H1 (cell line): ENCODE measurements around the gene RRP12. TPM values are rescaled to one million over a fixed set of nuclear protein-coding genes. Genes with fewer than 3 reads are reported as not detected.

Experiments
- ASH2L ChIP-seq: fragments of 200-600, 300-600 bp; sonication (generic); IDR thresholded peaks from one replicate; pipeline ENCODE4 v1.7.1; 2017; ENCODE audit warnings: low read length
- BACH1 ChIP-seq: IDR thresholded peaks from 2 replicates; pipeline ENCODE4 v1.6.1; 2012; ENCODE audit warnings: low read length, improper control_type of control experiment
- CHD2 ChIP-seq: IDR thresholded peaks from 2 replicates; pipeline ENCODE4 v1.6.1; 2012; ENCODE audit warnings: low read length, improper control_type of control experiment
- E2F6 ChIP-seq: IDR thresholded peaks from 2 replicates; pipeline ENCODE4 v1.6.1; 2012; ENCODE audit warnings: inconsistent platforms
- EGR1 ChIP-seq: IDR thresholded peaks from 2 replicates; pipeline ENCODE4 v1.6.1; 2011; ENCODE audit warnings: low read depth, low read length, borderline replicate concordance
- JUND ChIP-seq: IDR thresholded peaks from 2 replicates; pipeline ENCODE4 v1.6.1; 2011; ENCODE audit warnings: mild to moderate bottlenecking, improper control_type of control experiment, low read length
- KDM4A ChIP-seq: IDR thresholded peaks from one replicate; pipeline ENCODE4 v1.7.1; 2012; ENCODE audit warnings: low read depth, mild to moderate bottlenecking, moderate library complexity, low read length, inconsistent platforms; ENCODE audit not compliant: severe bottlenecking
- MAFK ChIP-seq: IDR thresholded peaks from 2 replicates; pipeline ENCODE4 v1.6.1; 2012; ENCODE audit warnings: low read depth, mild to moderate bottlenecking, improper control_type of control experiment, low read length
- NRF1 ChIP-seq: IDR thresholded peaks from 2 replicates; pipeline ENCODE4 v1.6.1; 2011; ENCODE audit warnings: mild to moderate bottlenecking, low read depth, low read length, improper control_type of control experiment
- PHF8 ChIP-seq: fragments of 200-600 bp; sonication (generic); conservative IDR thresholded peaks from 2 replicates; pipeline ENCODE4 v1.7.1; 2012; ENCODE audit warnings: low read depth, mild to moderate bottlenecking, inconsistent platforms, low read length, moderate library complexity
- POLR2AphosphoS5 ChIP-seq: IDR thresholded peaks from 2 replicates; pipeline ENCODE4 v1.6.1; 2011; ENCODE audit warnings: low read depth, low read length
- RAD21 ChIP-seq, 2 experiments: IDR thresholded peaks in 1 of 2; conservative IDR thresholded peaks in 1 of 2; 2 replicates each; pipeline ENCODE4 v1.6.1; 2011; ENCODE audit warnings: low read depth in 2 of 2, low read length in 2 of 2, improper control_type of control experiment in 1 of 2, inconsistent platforms in 1 of 2, mild to moderate bottlenecking in 1 of 2, moderate library complexity in 1 of 2
- TBP ChIP-seq: IDR thresholded peaks from 2 replicates; pipeline ENCODE4 v1.6.1; 2011; ENCODE audit warnings: low read depth, low read length, improper control_type of control experiment
- polyA plus RNA-seq, 7 experiments: library from polyadenylated mRNA; depleted of rRNA in 3 of 7; stranded (reverse) in 5 of 7; unstranded in 2 of 7; fragments of >200 nt in 5 of 7; fragments of 200-250 nt in 2 of 7; gene quantifications; 1 replicate in 5 of 7; 2 replicates in 1 of 7; 4 replicates in 1 of 7; pipeline versions ENCODE4 v1.2.1 to v1.2.3, GENCODE V29; 2011 to 2013; ENCODE audit warnings: missing spikeins in 2 of 7, mixed read lengths in 2 of 7
- total RNA-seq: library from RNA; stranded (reverse); fragmentation: NEBNext Ultra II Directional; extraction: Animal tissue kit (Norgen Biotek cat#: 25700); gene quantifications from 2 replicates; pipeline ENCODE4 v1.2.1, GENCODE V29; 2021
- TF ChIP-seq, protein P1 (sequence below), 3 experiments: IDR thresholded peaks; 1 replicate in 2 of 3; 2 replicates in 1 of 3; pipeline versions ENCODE4 v1.5.1 to v1.6.1; 2011; ENCODE audit warnings: low read length in 3 of 3, mild to moderate bottlenecking in 3 of 3, inconsistent platforms in 2 of 3, low read depth in 1 of 3, moderate library complexity in 1 of 3; ENCODE audit not compliant: insufficient read depth in 1 of 3; ENCODE audit errors: control extremely low read depth in 1 of 3

Gene RRP12
- total and polyA plus RNA-seq, 2 of the 8 experiments (the other 6 are each of a cell fraction or from before 2014, with no cell fraction given): 21.0 to 65.8 TPM

- TF ChIP-seq BACH1: peak; percentile 90
- 0 out of 2 replicates have a peak, but pooled peaks have one; percentile 3 for TF ChIP-seq EGR1
- no peak for TF ChIP-seq CHD2
- peak; percentile 52; the same call in 1 of the 2 replicates for TF ChIP-seq PHF8
- TF ChIP-seq ASH2L: no peak
- TF ChIP-seq TBP: peak; percentile 64
- TF ChIP-seq NRF1: peak; percentile 85
- TF ChIP-seq MAFK: no peak
- TF ChIP-seq, protein P1, sequence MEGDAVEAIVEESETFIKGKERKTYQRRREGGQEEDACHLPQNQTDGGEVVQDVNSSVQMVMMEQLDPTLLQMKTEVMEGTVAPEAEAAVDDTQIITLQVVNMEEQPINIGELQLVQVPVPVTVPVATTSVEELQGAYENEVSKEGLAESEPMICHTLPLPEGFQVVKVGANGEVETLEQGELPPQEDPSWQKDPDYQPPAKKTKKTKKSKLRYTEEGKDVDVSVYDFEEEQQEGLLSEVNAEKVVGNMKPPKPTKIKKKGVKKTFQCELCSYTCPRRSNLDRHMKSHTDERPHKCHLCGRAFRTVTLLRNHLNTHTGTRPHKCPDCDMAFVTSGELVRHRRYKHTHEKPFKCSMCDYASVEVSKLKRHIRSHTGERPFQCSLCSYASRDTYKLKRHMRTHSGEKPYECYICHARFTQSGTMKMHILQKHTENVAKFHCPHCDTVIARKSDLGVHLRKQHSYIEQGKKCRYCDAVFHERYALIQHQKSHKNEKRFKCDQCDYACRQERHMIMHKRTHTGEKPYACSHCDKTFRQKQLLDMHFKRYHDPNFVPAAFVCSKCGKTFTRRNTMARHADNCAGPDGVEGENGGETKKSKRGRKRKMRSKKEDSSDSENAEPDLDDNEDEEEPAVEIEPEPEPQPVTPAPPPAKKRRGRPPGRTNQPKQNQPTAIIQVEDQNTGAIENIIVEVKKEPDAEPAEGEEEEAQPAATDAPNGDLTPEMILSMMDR (IDR thresholded peaks at IDR 0.05; ENCODE audit: control extremely low read depth in 1 of 3, insufficient read depth in 1 of 3, low read depth in 1 of 3, low read length in 3 of 3): peak; percentile 72 to 89 (median 85)
- no peak for TF ChIP-seq JUND
- TF ChIP-seq KDM4A: peak; percentile 30
- TF ChIP-seq POLR2AphosphoS5: peak; percentile 51; the same call in 1 of the 2 replicates
- peak; percentile 32 for TF ChIP-seq E2F6
- TF ChIP-seq RAD21 (IDR thresholded peaks at IDR 0.05 in 1 of 2, conservative IDR thresholded peaks at IDR 0.05 in 1 of 2; ENCODE audit: low read depth in 2 of 2, low read length in 2 of 2): peak in 1 of 2 experiments; percentile 12; a peak in 1 of 4 replicates
Measured at GRCh38 chr10:97425964-97426775, 25.0 kb upstream of the RRP12 start, which contains the start of gene PGAM1 (continued).
